SU-DHL-6 (cell line): ENCODE data around the gene UBALD2.
A peak's percentile ranks its signal among the peaks of the same experiment; 100 is the strongest.

ENCODE experiments used
- H2AFZ ChIP-seq: fragments of 200-600 bp; sonication (generic); 2 replicates; pipeline ENCODE4 v1.6.1; 2014; ENCODE audit warnings: low read depth, mild to moderate bottlenecking, moderate library complexity, mixed read lengths, antibody characterized with exemption, low read length; ENCODE audit not compliant: severe bottlenecking
- H3F3A ChIP-seq: fragments of 200-600 bp; shearing (Covaris generic); 2 replicates; pipeline ENCODE4 v1.6.0; 2016; ENCODE audit warnings: antibody characterized with exemption, mild to moderate bottlenecking; ENCODE audit not compliant: insufficient read depth
- H3K27ac ChIP-seq: fragments of 200-600 bp; sonication (generic); 2 replicates; pipeline ENCODE4 v1.5.1; 2016; ENCODE audit warnings: low read depth, mild to moderate bottlenecking, low read length, moderate library complexity, mixed read lengths
- H3K27me3 ChIP-seq: fragments of 200-600 bp; sonication (generic), shearing (Covaris generic); 2 replicates; pipeline ENCODE4 v1.6.0; 2014; ENCODE audit warnings: mild to moderate bottlenecking, low read length
- H3K36me3 ChIP-seq: fragments of 200-600 bp; sonication (generic); 2 replicates; pipeline ENCODE4 v1.6.1; 2014; ENCODE audit warnings: mild to moderate bottlenecking, low read length, mixed read lengths
- H3K4me2 ChIP-seq: fragments of 300-600, 200-600 bp; shearing (Covaris generic), sonication (generic); 2 replicates; pipeline ENCODE4 v1.6.0; 2014; ENCODE audit warnings: low read length, low read depth, mild to moderate bottlenecking; ENCODE audit not compliant: poor library complexity, severe bottlenecking
- H3K4me3 ChIP-seq: fragments of 200-600 bp; sonication (generic); 2 replicates; pipeline ENCODE4 v1.5.1; 2014; ENCODE audit warnings: antibody characterized with exemption, low read length, mild to moderate bottlenecking, mixed read lengths; ENCODE audit not compliant: insufficient read depth, poor library complexity, severe bottlenecking
- H3K79me2 ChIP-seq: fragments of 200-600 bp; sonication (generic); 2 replicates; pipeline ENCODE4 v1.6.1; 2014; ENCODE audit warnings: mild to moderate bottlenecking, low read length, moderate library complexity; ENCODE audit not compliant: insufficient read depth
- H3K9ac ChIP-seq: fragments of 200-600 bp; sonication (generic); 2 replicates; pipeline ENCODE4 v1.7.0; 2014; ENCODE audit warnings: mild to moderate bottlenecking, low read length
- H3K9me2 ChIP-seq: fragments of 200-600 bp; sonication (generic); replicated peaks from 2 replicates; pipeline ENCODE4 v1.6.1; 2014; ENCODE audit warnings: low read length; ENCODE audit not compliant: insufficient read depth
- H3K9me3 ChIP-seq: fragments of 200-600 bp; sonication (generic); 2 replicates; pipeline ENCODE4 v1.6.1; 2014; ENCODE audit warnings: low read length, mixed read lengths; ENCODE audit not compliant: insufficient read depth
- H4K20me1 ChIP-seq: fragments of 200-600 bp; sonication (generic); 2 replicates; pipeline ENCODE4 v1.6.1; 2014; ENCODE audit warnings: low read depth, mild to moderate bottlenecking, antibody characterized with exemption, low read length, moderate library complexity, mixed read lengths
- CTCF ChIP-seq: fragments of 200-600 bp; sonication (generic); IDR thresholded peaks from one replicate; pipeline ENCODE4 v1.5.1; 2017; ENCODE audit warnings: antibody characterized with exemption, mild to moderate bottlenecking, low read length, moderate library complexity; ENCODE audit not compliant: insufficient read depth, poor library complexity, severe bottlenecking
- EZH2phosphoT487 ChIP-seq: fragments of 200-600 bp; sonication (generic), shearing (Covaris generic); conservative IDR thresholded peaks from 2 replicates; pipeline ENCODE4 v1.6.1; 2018; ENCODE audit warnings: mild to moderate bottlenecking, antibody characterized with exemption, low read length, moderate library complexity, mixed read lengths

The UBALD2 gene

GRCh38 chr17:76276069-76276431, 10.9 kb downstream of the UBALD2 start:
- Histone ChIP-seq H3K27me3 (no peaks in the 10 kb centered on the region), H3K79me2 (no peaks in the 10 kb centered on the region), H3K27ac (peak overlapping the region; percentile 98), H3K9me2 (no peaks in the 10 kb centered on the region), H3K9ac (peak overlapping the region; percentile 13; the same call in 1 of the 2 replicates), H3K4me2 (peak overlapping the region; percentile 19), H4K20me1 (no peaks in the 10 kb centered on the region), H3F3A (peaks cover 24% of the 10 kb centered on the region), H3K9me3 (no peaks in the 10 kb centered on the region), H3K36me3 (no peaks in the 10 kb centered on the region), H3K4me3 (no peak overlapping the region), H2AFZ (no peak overlapping the region)
- TF ChIP-seq EZH2phosphoT487 (no peak), CTCF (no peak)

- Histone ChIP-seq H3K79me2 (no peaks in the 10 kb centered on the region), H3K4me3 (no peak overlapping the region), H3K9ac (peak overlapping the region; percentile 13; the same call in 1 of the 2 replicates), H2AFZ (no peak overlapping the region), H3K9me3 (no peaks in the 10 kb centered on the region), H3K4me2 (peak overlapping the region; percentile 19), H3K36me3 (no peaks in the 10 kb centered on the region), H3F3A (peaks cover 17% of the 10 kb centered on the region), H3K9me2 (no peaks in the 10 kb centered on the region), H3K27ac (peak overlapping the region; percentile 98), H3K27me3 (no peaks in the 10 kb centered on the region), H4K20me1 (no peaks in the 10 kb centered on the region)
- no peak for TF ChIP-seq EZH2phosphoT487
- no peak for TF ChIP-seq CTCF
These were observed 11.5 kb downstream of the UBALD2 start for GRCh38 chr17:76276461-76277299.

- Histone ChIP-seq H4K20me1 (no peaks in the 10 kb centered on the region), H3K9me3 (no peaks in the 10 kb centered on the region), H3K27ac (no peak overlapping the region), H3F3A (peaks cover 12% of the 10 kb centered on the region), H3K9ac (no peak overlapping the region), H3K27me3 (no peaks in the 10 kb centered on the region), H3K79me2 (no peaks in the 10 kb centered on the region), H3K4me2 (no peak overlapping the region), H3K9me2 (no peaks in the 10 kb centered on the region), H3K4me3 (no peak overlapping the region), H3K36me3 (no peaks in the 10 kb centered on the region), H2AFZ (no peak overlapping the region)
- TF ChIP-seq CTCF (no peak), EZH2phosphoT487 (no peak)
These were observed 12.4 kb downstream of the UBALD2 start for GRCh38 chr17:76277300-76278267.
